Kidney (tissue), 14 donors: Measurements from ENCODE around the gene SLC25A5. TPM values are rescaled to one million over a fixed set of nuclear protein-coding genes. Genes with fewer than 3 reads are reported as not detected.
"Not testable (repeated sequence)": the region's sequence is repeated elsewhere in the genome, so short reads cannot be mapped to it uniquely, and the experiment has no call there.

Experiments
- DNase-seq, 5 donors: peaks; one replicate each; pipeline ENCODE4 v3.0.0-alpha.2; 2013 to 2020
- FAIRE-seq: peaks from 2 replicates; lab custom pipeline; 2012; peaks lifted over from hg19 to GRCh38; lab: Jason Lieb, UNC
- H3K27ac ChIP-seq, 2 donors: one replicate each; pipeline ENCODE4 v1.7.0; 2013; ENCODE audit warnings: low read depth in 2 of 2, low read length in 2 of 2, inconsistent platforms in 1 of 2
- H3K27me3 ChIP-seq: one replicate; pipeline ENCODE4 v1.7.1; 2013; ENCODE audit warnings: low read length, inconsistent platforms; ENCODE audit not compliant: control insufficient read depth, insufficient read depth
- H3K36me3 ChIP-seq, 3 donors: one replicate each; pipeline versions ENCODE4 v1.7.0 to v1.7.1; 2013; ENCODE audit warnings: low read length in 3 of 3, control low read depth in 1 of 3, inconsistent platforms in 1 of 3; ENCODE audit not compliant: insufficient read depth in 3 of 3, control insufficient read depth in 2 of 3
- H3K4me1 ChIP-seq, 3 donors: one replicate each; pipeline versions ENCODE4 v1.7.0 to v1.7.1; 2013; ENCODE audit warnings: low read length in 3 of 3, inconsistent platforms in 1 of 3, low read depth in 1 of 3; ENCODE audit not compliant: control insufficient read depth in 2 of 3, insufficient read depth in 2 of 3
- H3K4me3 ChIP-seq, 3 donors: one replicate each; pipeline versions ENCODE4 v1.7.0 to v1.8.1; 2013; ENCODE audit warnings: low read length in 3 of 3, control low read depth in 1 of 3, inconsistent platforms in 1 of 3
- H3K9ac ChIP-seq, 3 donors: one replicate each; pipeline versions ENCODE4 v1.7.0 to v1.7.1; 2013; ENCODE audit warnings: low read length in 3 of 3, control low read depth in 1 of 3, inconsistent platforms in 1 of 3
- H3K9me3 ChIP-seq, 3 donors: one replicate each; pipeline versions ENCODE4 v1.7.0 to v1.7.1; 2013; ENCODE audit warnings: low read length in 3 of 3, control low read depth in 1 of 3, inconsistent platforms in 1 of 3; ENCODE audit not compliant: control insufficient read depth in 2 of 3, insufficient read depth in 1 of 3
- intact Hi-C: fragments of 100-400 bp; cut with DNase I; formaldehyde crosslinking; loops from one replicate; pipeline ENCODE4 v1.11.1; 2022
- polyA plus RNA-seq: library from polyadenylated mRNA; stranded (reverse); fragments of 350-450 nt; fragmentation: Illumina TruSeq; extraction: RNeasy Lipid Tissue Mini Kit (QIAGEN cat#74804); gene quantifications from one replicate; pipeline ENCODE4 v1.2.3, GENCODE V29; 2014; ENCODE audit warnings: low read depth, low replicate concordance; ENCODE audit not compliant: insufficient read depth
- total RNA-seq: library from RNA; stranded (reverse); fragmentation: NEBNext Ultra II Directional; extraction: Animal tissue kit (Norgen Biotek cat#: 25700); gene quantifications from one replicate; pipeline ENCODE4 v1.2.1, GENCODE V29; 2021
- TF ChIP-seq, protein P1 (sequence below): IDR thresholded peaks from 3 replicates; pipeline ENCODE4 v1.5.1; 2012; ENCODE audit warnings: mild to moderate bottlenecking, moderate library complexity, borderline replicate concordance; ENCODE audit not compliant: insufficient read depth; ENCODE audit errors: extremely low read depth
- donor health status: control.
- donor health status: control.
- donor health status: control.
- donor health status: control.
- donor health status: control.
- donor health status: DM: yes; HTN: yes; CAD: no.
- donor health status: Normal renal cell carcinoma (clear cell type).

Gene SLC25A5
- total and polyA plus RNA-seq, 2 donors from 2014 or later = 224 to 850 TPM

GRCh38 chrX:119501511-119502148 lies 33.4 kb downstream of the SLC25A5 start:
- H3K27me3 ChIP-seq = no peaks in the 10 kb centered on the region
- TF ChIP-seq, protein P1, sequence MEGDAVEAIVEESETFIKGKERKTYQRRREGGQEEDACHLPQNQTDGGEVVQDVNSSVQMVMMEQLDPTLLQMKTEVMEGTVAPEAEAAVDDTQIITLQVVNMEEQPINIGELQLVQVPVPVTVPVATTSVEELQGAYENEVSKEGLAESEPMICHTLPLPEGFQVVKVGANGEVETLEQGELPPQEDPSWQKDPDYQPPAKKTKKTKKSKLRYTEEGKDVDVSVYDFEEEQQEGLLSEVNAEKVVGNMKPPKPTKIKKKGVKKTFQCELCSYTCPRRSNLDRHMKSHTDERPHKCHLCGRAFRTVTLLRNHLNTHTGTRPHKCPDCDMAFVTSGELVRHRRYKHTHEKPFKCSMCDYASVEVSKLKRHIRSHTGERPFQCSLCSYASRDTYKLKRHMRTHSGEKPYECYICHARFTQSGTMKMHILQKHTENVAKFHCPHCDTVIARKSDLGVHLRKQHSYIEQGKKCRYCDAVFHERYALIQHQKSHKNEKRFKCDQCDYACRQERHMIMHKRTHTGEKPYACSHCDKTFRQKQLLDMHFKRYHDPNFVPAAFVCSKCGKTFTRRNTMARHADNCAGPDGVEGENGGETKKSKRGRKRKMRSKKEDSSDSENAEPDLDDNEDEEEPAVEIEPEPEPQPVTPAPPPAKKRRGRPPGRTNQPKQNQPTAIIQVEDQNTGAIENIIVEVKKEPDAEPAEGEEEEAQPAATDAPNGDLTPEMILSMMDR = no peak
- no peaks in the 10 kb centered on the region for H3K36me3 ChIP-seq
- H3K4me3 ChIP-seq = no peak overlapping the region
- no peaks in the 10 kb centered on the region for H3K9me3 ChIP-seq
- DNase-seq = no peak
- intact Hi-C loops = no loop called here
- H3K4me1 ChIP-seq = peaks cover 0 to 6% (median 5%) of the 10 kb centered on the region in 3 donors
- no peak overlapping the region for H3K9ac ChIP-seq
- no peak for FAIRE-seq
- H3K27ac ChIP-seq = no peak overlapping the region

- no peaks in the 10 kb centered on the region for H3K36me3 ChIP-seq
- H3K27ac ChIP-seq = peak overlapping the region; percentile 6 to 53
- no peak overlapping the region for H3K4me3 ChIP-seq
- no peaks in the 10 kb centered on the region for H3K27me3 ChIP-seq
- no peak for FAIRE-seq
- peaks cover 0 to 6% (median 5%) of the 10 kb centered on the region in 3 donors for H3K4me1 ChIP-seq
- DNase-seq = no peak
- H3K9me3 ChIP-seq = no peaks in the 10 kb centered on the region
- intact Hi-C loops = no loop called here
- TF ChIP-seq, protein P1 = no peak
- H3K9ac ChIP-seq = peak overlapping the region in 1 of 3 donors; percentile 7
Measured at GRCh38 chrX:119502727-119503483, 34.7 kb downstream of the SLC25A5 start.

- no peaks in the 10 kb centered on the region for H3K27me3 ChIP-seq
- DNase-seq = peak in 1 of 5 donors; percentile 80
- no peak overlapping the region for H3K9ac ChIP-seq
- FAIRE-seq = no peak
- intact Hi-C loops = no loop called here
- H3K36me3 ChIP-seq = no peaks in the 10 kb centered on the region
- H3K27ac ChIP-seq = peak overlapping the region in 1 of 2 donors; percentile 65
- TF ChIP-seq, protein P1 = no peak
- no peak overlapping the region for H3K4me3 ChIP-seq
- no peaks in the 10 kb centered on the region for H3K9me3 ChIP-seq
- H3K4me1 ChIP-seq = peaks cover 0 to 6% (median 5%) of the 10 kb centered on the region in 3 donors
Measured at GRCh38 chrX:119503484-119503861, 35.2 kb downstream of the SLC25A5 start.

GRCh38 chrX:119505145-119505544 lies 36.9 kb downstream of the SLC25A5 start:
- H3K27me3 ChIP-seq, H3K36me3 ChIP-seq, H3K9ac ChIP-seq, intact Hi-C loops, H3K4me1 ChIP-seq, H3K27ac ChIP-seq, H3K4me3 ChIP-seq, DNase-seq, H3K9me3 ChIP-seq, FAIRE-seq: not testable (repeated sequence)
